Testis (tissue), 3 donors: Measurements from ENCODE around the gene PDHX. TPM values are rescaled to one million over a fixed set of nuclear protein-coding genes. Genes with fewer than 3 reads are reported as not detected.

Experiments used
- DNase-seq: peaks from one replicate; pipeline ENCODE4 v3.0.0-alpha.2; 2019
- H3K27ac ChIP-seq, 2 donors: fragments of 200-600 bp; sonication (generic); one replicate each; pipeline ENCODE4 v1.5.1; 2019
- H3K27me3 ChIP-seq: fragments of 200-600 bp; sonication (generic); one replicate; pipeline ENCODE4 v1.5.1; 2019
- H3K36me3 ChIP-seq: fragments of 200-600 bp; sonication (generic); one replicate; pipeline ENCODE4 v1.5.1; 2017; ENCODE audit warnings: low read depth; ENCODE audit errors: missing control alignments
- H3K4me1 ChIP-seq: fragments of 200-600 bp; sonication (generic); one replicate; pipeline ENCODE4 v1.5.1; 2019
- H3K4me3 ChIP-seq, 2 donors: fragments of 200-600 bp; sonication (generic); one replicate each; pipeline ENCODE4 v1.5.1; 2017 to 2019
- H3K9me3 ChIP-seq: fragments of 200-600 bp; sonication (generic); one replicate; pipeline ENCODE4 v1.5.1; 2017
- POLR2A ChIP-seq: fragments of 450-650 bp; IDR thresholded peaks from one replicate; pipeline ENCODE4 v1.6.1; 2017; ENCODE audit warnings: antibody characterized with exemption, mild to moderate bottlenecking, moderate library complexity
- WGBS, 2 donors: methylation state at CpG; one replicate each; pipeline ENCODE4 v1.1.5; 2018; 5-methylcytosine and 5-hydroxymethylcytosine counted together
- intact Hi-C: fragments of 100-400 bp; cut with DNase I; formaldehyde crosslinking; loops from one replicate; pipeline ENCODE4 v1.15.1; 2023; ENCODE audit warnings: low total_unique reads
- polyA plus RNA-seq: library from polyadenylated mRNA; stranded (reverse); fragments of 350-450 nt; fragmentation: Illumina TruSeq; extraction: RNeasy Lipid Tissue Mini Kit (QIAGEN cat#74804); gene quantifications from one replicate; pipeline ENCODE4 v1.2.3, GENCODE V29; 2014; ENCODE audit warnings: low read depth, low replicate concordance; ENCODE audit not compliant: insufficient read depth
- total RNA-seq, 2 donors: library from RNA; depleted of rRNA; stranded (reverse); fragments of >200 nt; gene quantifications; one replicate each; pipeline ENCODE4 v1.2.3, GENCODE V29; 2016
- TF ChIP-seq, protein P1 (sequence below), 3 experiments: fragments of 450-650 bp in 2 of 3; fragments of 200-600 bp in 1 of 3; sonication (generic) in 1 of 3; IDR thresholded peaks; one replicate each; pipeline ENCODE4 v1.5.1; 2016 to 2019; ENCODE audit warnings: antibody characterized with exemption in 3 of 3, mild to moderate bottlenecking in 2 of 3, moderate library complexity in 1 of 3

The PDHX gene
- total and polyA plus RNA-seq, 3 donors from 2014 or later: 47.9 to 54.2 (median 53.5) TPM

DNA sequence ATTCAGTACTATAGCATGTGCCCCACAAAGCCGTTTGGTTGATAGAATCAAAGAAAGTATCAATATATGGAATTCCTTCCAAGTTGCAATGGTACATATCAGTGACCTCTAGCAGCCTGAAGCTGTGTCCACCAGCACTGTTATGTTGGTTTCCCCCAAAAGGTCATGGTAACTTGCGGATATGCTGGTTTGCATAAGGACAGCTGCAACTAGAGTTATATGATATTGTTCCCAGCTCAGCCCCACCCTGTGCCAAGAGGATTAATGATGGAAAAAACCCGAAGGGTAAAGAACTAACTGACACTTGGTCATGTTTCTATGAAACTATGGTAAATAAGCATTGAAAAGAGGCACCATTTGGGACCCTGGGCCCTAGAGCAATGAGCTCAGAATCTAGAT, 93.5 kb downstream of the PDHX start:
- Histone ChIP-seq H3K4me3 (no peak overlapping the region), H3K36me3 (no peaks in the 10 kb centered on the region), H3K4me1 (no peaks in the 10 kb centered on the region), H3K27me3 (no peaks in the 10 kb centered on the region), H3K27ac (no peak overlapping the region), H3K9me3 (no peaks in the 10 kb centered on the region)
- 44 to 86% methylated on average over 3 of the region's 3 CpGs for WGBS, 2 donors
- intact Hi-C loops: no loop called here
- no peak for DNase-seq
- TF ChIP-seq POLR2A: no peak
- TF ChIP-seq, protein P1, sequence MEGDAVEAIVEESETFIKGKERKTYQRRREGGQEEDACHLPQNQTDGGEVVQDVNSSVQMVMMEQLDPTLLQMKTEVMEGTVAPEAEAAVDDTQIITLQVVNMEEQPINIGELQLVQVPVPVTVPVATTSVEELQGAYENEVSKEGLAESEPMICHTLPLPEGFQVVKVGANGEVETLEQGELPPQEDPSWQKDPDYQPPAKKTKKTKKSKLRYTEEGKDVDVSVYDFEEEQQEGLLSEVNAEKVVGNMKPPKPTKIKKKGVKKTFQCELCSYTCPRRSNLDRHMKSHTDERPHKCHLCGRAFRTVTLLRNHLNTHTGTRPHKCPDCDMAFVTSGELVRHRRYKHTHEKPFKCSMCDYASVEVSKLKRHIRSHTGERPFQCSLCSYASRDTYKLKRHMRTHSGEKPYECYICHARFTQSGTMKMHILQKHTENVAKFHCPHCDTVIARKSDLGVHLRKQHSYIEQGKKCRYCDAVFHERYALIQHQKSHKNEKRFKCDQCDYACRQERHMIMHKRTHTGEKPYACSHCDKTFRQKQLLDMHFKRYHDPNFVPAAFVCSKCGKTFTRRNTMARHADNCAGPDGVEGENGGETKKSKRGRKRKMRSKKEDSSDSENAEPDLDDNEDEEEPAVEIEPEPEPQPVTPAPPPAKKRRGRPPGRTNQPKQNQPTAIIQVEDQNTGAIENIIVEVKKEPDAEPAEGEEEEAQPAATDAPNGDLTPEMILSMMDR (IDR thresholded peaks at IDR 0.05): no peak

DNA sequence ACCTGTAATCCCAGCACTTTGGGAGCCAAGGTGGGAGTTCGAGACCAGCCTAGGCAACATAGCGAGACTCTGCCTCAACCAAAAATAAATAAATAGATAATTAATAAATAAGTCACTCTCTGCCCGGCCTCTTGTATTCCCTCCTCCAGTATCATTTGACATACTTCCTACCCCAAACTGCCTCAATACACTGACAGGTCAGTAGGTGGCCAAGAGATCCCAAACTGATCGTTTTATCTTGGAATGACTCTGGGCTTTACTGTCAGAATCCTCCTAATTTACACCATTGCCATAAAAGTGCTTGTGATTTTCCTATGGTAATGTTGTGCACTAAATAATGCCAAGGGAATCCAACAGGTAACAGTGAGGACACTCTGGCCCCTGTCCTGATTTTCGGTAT, 94.2 kb downstream of the PDHX start:
- Histone ChIP-seq H3K36me3 (no peaks in the 10 kb centered on the region), H3K27ac (no peak overlapping the region), H3K9me3 (no peaks in the 10 kb centered on the region), H3K4me3 (no peak overlapping the region), H3K27me3 (no peaks in the 10 kb centered on the region), H3K4me1 (no peaks in the 10 kb centered on the region)
- 73 to 81% methylated on average over 5 of the region's 5 CpGs for WGBS, 2 donors
- no peak for TF ChIP-seq POLR2A
- TF ChIP-seq, protein P1 (IDR thresholded peaks at IDR 0.05): no peak
- DNase-seq: no peak
- intact Hi-C loops: no loop called here

- no peaks in the 10 kb centered on the region for H3K27me3 ChIP-seq
- no peak for DNase-seq
- no peaks in the 10 kb centered on the region for H3K4me1 ChIP-seq
- no peak overlapping the region for H3K27ac ChIP-seq
- no peak for TF ChIP-seq POLR2A
- TF ChIP-seq, protein P1 (IDR thresholded peaks at IDR 0.05): no peak
- no peaks in the 10 kb centered on the region for H3K9me3 ChIP-seq
- intact Hi-C loops: no loop called here
- 91 to 93% methylated on average over 4 of the region's 4 CpGs for WGBS, 2 donors
- H3K4me3 ChIP-seq: no peak overlapping the region
- no peaks in the 10 kb centered on the region for H3K36me3 ChIP-seq
Measured at GRCh38 chr11:35011389-35011788, 95.0 kb downstream of the PDHX start.

DNA sequence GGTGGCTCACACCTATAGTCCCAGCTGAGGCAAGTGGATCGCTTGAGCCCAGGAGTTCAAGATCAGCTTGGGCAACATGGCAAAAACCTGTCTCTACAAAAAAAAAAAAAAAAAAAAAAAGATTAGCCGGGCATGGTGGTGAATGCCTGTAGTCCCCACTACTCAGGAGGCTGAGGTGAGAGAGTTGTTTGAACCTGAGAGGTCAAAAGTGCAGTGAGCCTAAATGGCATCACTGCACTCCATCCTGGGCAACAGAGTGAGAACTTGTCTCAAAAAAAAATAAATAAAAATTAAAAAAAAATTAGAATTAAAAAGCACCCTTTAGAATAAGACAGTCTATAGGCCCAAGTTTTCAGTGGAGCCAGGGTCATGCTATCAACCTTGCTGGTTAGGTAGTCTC, 95.5 kb downstream of the PDHX start:
- TF ChIP-seq, protein P1 (IDR thresholded peaks at IDR 0.05): no peak
- no peak for TF ChIP-seq POLR2A
- intact Hi-C loops: no loop called here
- Histone ChIP-seq H3K27me3 (no peaks in the 10 kb centered on the region), H3K9me3 (no peaks in the 10 kb centered on the region), H3K4me1 (no peaks in the 10 kb centered on the region), H3K27ac (no peak overlapping the region), H3K4me3 (no peak overlapping the region), H3K36me3 (no peaks in the 10 kb centered on the region)
- 95 to 100% methylated on average over 2 of the region's 2 CpGs for WGBS, 2 donors
- no peak for DNase-seq

DNA sequence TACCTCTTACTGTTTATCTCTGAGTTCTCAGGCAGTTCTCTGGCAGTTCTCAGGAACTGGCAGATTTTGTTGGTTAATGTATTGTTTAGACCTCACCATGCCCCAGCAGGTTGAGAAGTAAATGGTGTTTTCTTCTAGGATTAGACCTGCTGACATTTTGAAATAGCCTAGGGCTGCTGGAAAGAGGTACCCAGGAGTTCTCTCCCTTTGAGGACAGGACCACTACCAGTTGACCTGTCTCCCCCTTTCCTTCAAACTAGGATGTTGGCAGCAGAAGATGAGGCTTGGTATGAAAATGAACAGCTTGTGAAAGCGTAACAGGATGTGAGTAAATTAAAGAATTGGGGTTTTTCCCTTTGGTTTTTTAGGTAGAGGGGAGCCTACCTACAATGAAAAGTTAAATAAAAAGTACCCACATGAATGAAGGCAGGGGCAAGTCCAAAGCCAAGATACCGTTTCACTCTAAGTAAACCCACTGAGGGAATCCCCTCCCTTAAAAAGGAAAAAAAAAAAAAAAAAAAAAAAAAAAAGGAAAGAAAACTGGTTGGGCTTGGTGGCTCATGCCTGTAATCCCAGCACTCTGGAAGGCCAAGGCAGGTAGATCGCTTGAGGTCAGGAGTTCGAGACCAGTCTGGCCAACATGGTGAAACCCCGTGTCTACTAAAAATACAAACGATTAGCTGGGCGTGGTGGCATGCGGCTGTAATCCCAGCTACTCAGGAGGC, 96.2 kb downstream of the PDHX start:
- no peaks in the 10 kb centered on the region for H3K4me1 ChIP-seq
- TF ChIP-seq, protein P1 (IDR thresholded peaks at IDR 0.05): no peak
- no peak for TF ChIP-seq POLR2A

More for the DNA sequence above, 96.2 kb downstream of the PDHX start:
- no peak for DNase-seq
- Histone ChIP-seq H3K9me3 (no peaks in the 10 kb centered on the region), H3K27ac (no peak overlapping the region), H3K36me3 (no peaks in the 10 kb centered on the region), H3K27me3 (no peaks in the 10 kb centered on the region), H3K4me3 (no peak overlapping the region)
- WGBS, 2 donors: 92 to 96% methylated on average over 8 of the region's 8 CpGs
- intact Hi-C loops: no loop called here
